Amniotic stem cell (primary cell): ENCODE data around the gene GPSM1.
A peak's percentile ranks its signal among the peaks of the same experiment; 100 is the strongest.
"Not testable (repeated sequence)": the region's sequence is repeated elsewhere in the genome, so short reads cannot be mapped to it uniquely, and the experiment has no call there.

Experiments used
- DNase-seq: peaks from one replicate; lab custom pipeline; 2025; lab: John Stamatoyannopoulos, UW

The GPSM1 gene

DNA sequence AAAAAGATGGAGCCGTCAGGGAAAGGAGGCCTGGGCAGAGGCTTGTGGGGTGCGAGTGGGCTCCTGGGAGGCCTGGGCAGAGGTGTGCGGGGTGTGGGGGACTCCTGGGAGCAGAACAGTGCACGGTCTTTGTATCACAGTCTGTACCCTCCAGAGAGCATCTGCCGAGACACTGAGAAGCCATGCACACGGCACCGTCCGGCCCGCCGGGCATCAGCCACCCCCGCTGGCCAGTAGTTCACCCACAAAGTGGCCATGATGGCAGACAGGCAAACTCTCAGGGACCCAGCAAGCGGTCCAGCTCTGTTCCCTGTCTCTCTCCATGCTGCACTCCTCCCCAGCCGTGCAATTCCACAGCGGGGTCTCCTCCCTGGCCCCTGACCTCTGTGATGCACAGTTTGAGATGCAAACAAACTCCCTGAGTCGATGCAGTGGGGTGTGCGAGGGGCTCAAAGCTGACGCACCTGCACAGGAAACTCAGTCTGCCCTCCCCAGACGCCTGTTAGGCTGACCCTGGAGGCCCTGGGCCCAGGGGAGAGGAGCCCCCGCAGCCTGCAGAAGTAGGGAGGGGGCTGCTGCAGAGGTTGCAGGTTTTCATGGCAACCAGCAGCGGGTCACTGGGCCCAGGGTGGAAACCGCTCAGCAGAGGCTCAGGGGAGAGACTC, 9.1 kb upstream of the GPSM1 start:
- DNase-seq = no peak

- DNase-seq = no peak
Measured at GRCh38 chr9:136318776-136319241, 8.5 kb upstream of the GPSM1 start.

- DNase-seq = not testable (repeated sequence)
Measured at GRCh38 chr9:136319244-136319643, 8.1 kb upstream of the GPSM1 start.

DNA sequence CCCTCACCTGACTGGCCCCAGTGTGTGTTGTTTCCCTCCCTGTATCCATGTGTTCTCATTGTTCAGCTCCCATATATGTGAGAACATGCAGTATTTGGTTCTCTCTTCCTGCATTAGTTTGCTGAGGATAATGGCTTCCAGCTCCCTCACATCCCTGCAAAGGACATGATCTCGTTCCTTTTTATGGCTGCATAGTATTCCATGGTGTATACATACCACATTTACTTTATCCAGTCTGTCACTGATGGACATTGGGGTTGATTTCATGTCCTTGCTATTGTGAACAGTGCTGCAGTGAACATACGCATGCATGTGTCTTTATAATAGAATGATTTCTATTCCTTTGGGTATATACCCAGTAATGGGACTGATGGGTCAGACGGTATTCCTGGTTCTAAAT, 7.4 kb upstream of the GPSM1 start:
- DNase-seq = not testable (repeated sequence)

GRCh38 chr9:136320972-136321371, 6.4 kb upstream of the GPSM1 start:
- DNase-seq = not testable (repeated sequence)

- no peak for DNase-seq
Measured at GRCh38 chr9:136321561-136321960, 5.8 kb upstream of the GPSM1 start.

DNA sequence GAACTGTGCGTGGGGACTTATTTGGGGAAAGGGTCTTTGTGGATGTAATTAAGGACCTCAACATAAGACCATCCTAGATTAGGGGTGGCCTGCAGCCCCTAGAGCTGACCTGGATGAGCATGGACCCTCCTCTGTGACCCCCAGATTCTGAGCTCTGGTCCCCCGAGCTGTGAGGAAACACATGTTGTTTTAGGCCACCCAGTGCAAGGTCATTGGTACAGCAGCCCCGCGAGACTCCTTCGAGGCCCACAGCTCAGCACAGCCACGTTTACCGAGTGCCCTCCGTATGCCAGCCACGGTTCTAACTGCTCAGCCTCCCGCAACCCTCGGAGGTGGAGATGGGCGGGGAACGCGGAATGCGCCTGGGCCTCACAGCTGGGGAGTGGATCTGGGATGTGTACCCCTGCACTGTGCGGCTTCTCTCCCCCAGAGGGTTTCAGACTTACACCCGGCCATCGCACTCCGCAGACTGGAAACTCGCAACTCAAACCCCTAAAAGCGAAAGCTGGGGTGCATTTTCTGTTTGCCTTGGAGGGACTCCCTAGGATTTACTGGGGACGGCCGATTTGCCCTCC, 4.5 kb upstream of the GPSM1 start:
- DNase-seq = no peak

- DNase-seq = no peak
Measured at GRCh38 chr9:136323371-136323789, 4.0 kb upstream of the GPSM1 start.

GRCh38 chr9:136324501-136325300, 2.6 kb upstream of the GPSM1 start:
- no peak for DNase-seq

GRCh38 chr9:136325358-136325757, 2.0 kb upstream of the GPSM1 start:
- no peak for DNase-seq

DNA sequence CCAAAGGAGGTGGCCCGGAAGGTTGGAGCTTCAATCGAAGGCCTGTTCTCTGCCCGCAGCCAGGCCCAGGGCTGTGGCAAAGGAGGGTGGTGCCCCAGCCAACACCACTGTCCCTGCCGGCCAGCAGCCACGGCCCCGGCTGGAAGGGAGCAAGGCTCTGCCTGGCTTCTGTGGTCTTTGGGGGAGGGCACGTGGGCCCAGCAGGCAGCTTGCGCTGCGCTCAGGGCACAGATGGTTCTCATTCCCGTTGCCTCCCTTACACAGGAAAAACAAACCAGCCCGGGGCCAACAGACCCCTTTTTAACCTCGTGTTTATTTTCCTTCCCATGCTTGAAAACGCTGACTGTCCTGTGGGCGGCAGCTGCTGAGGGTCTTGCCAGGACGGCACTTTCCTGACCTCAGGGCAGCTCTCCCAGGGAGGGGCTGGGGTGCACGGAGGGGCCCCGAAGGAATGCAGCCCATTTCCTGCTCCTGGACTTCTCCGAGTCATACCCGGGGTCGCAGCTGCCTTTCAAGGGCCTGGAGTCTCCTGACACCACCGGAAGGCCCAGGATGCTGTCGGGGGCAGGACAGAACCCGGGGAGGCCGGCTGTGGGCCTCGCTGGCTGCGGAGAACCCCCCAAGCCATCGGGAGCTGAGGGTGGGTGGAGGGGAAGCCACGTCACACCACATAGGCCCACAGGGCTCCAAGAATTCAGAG, 1.1 kb upstream of the GPSM1 start:
- peak; percentile 77 for DNase-seq

DNA sequence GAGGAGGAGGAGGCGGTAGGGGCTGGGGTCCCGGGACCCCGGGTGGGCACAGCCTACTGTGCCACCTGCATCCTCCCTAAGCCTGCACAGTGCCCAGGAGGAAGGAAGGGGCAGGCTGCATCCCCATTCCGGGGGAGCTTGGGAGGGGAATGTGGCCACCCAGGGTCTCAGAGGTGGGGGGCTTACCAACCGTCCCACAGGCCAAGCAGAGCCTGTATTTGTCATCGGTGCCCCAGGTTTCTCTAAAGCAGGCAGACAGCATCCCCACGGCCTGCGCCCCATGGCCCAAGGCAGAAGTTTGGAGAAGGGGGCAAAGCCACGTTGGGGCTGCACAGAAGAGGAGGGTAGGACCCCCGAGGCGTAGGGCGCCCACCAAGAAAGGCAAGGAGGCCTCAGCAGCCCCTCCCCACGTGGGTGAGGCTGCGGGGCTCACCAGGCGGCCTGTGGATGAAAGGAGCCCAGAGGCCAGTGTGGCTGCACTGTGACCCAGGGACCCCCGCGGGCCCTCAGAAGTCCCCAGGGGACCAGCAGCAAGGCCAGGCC, 507 bp upstream of the GPSM1 start:
- DNase-seq = no peak

DNA sequence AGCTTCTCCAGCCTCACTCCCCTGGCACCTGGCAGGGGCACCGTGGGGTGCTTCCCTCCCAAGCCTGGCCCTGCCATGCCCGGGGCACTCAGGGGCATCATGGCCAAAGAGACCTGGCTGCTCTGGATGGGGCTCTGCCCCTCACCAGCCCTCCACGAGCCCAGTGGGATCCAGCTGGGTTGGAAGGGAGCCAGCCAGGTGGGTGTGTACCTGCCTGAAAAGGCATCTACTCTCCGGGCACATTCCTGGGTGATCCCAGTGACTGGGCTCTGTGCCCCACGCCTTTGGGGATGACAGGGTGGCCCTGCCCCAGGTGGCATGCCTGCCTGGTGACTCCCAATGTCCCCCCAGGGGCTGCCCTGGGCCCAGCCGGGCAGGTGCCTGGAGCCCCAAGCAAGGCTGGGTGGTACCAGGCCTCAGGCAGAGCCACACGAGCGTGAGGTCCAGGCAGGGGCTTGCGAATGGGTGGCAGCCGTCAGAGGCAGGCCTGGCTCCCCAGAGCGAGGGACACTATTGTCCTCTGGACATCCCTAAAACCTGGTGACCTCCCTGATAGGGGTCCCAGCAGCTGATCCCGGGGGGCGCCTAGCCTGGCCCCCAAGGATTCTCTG, 777 bp downstream of the GPSM1 start:
- no peak for DNase-seq

DNA sequence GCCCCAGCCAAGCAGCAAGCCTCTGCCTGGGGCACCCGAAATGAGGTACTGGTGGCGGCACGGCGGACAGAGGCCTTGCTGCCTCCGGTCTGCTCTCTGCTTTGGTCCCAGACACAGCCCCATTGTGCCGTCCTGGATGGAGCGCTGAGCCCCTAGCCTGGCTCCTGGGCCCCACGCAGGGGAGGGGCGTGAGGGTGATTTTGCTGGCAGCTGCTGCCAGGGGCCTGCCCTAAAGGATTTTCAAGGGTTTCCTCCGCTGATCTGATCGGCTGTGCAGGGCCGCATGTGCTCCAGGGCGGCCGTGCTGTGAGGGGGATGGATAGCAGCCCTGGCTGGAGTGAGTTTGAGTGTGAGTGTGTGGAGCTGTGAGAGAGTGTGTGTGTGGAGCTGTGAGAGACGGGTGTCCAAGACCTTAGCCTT, 1.3 kb downstream of the GPSM1 start:
- DNase-seq = no peak

GRCh38 chr9:136329211-136329627, 1.9 kb downstream of the GPSM1 start:
- DNase-seq = no peak

GRCh38 chr9:136329636-136330405, 2.5 kb downstream of the GPSM1 start:
- no peak for DNase-seq

DNA sequence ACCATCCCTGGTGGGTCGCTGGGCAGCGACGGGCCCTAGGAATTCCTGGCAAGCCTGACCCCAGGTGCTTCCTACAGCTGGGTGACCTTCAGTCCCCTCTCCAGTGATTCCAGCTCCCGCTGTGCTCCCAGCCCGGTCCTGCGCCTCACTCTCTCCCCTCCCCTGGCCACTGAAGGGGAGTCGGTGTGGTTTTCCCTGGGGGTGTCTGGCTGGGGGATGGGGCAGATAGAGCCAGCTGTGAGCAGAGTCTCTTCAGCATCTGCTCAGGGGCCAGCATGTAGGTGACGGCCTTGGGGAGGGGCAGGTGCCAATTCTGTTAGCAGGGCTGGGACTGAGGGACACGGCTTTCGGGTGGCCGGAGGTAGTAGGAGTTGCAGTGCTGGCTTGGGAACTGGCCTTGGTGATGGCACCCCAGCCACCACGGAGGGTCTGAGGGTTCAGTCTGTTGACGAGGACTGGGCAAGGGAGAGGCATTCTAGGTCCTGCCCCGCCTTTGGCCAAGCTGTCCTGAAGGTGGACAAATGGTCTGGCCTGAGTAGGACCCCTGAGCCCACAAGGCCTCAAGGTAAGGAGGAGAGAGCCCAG, 3.2 kb downstream of the GPSM1 start:
- DNase-seq = no peak

GRCh38 chr9:136331030-136331429, 3.7 kb downstream of the GPSM1 start:
- no peak for DNase-seq

GRCh38 chr9:136331556-136332481, 4.5 kb downstream of the GPSM1 start:
- DNase-seq = no peak
